GM23338 (cell line): ENCODE data around the gene GALNT9. TPM values are rescaled to one million over a fixed set of nuclear protein-coding genes. Genes with fewer than 3 reads are reported as not detected.

Source experiments
- ATAC-seq: fragments of 200-7000 bp; cut with Tn5 transposase; 3 replicates; pipeline ENCODE4 v1.9.1; 2020
- DNase-seq: peaks from one replicate; pipeline ENCODE4 v3.0.0-alpha.2; 2015; ENCODE audit warnings: low spot score
- H2AFZ ChIP-seq: fragments of 200-600 bp; sonication (generic); 2 replicates; pipeline ENCODE4 v1.8.0; 2016; ENCODE audit warnings: antibody characterized with exemption, mild to moderate bottlenecking, moderate library complexity
- H3F3A ChIP-seq: fragments of 200-600 bp; sonication (generic); replicated peaks from 2 replicates; pipeline ENCODE4 v1.8.0; 2017; ENCODE audit warnings: antibody characterized with exemption, mixed run types, low read depth
- H3K27ac ChIP-seq: fragments of 200-600 bp; sonication (generic); 2 replicates; pipeline ENCODE4 v1.6.1; 2016; ENCODE audit warnings: low read depth
- H3K27me3 ChIP-seq: fragments of 200-600 bp; sonication (generic); 2 replicates; pipeline ENCODE4 v1.8.0; 2016; ENCODE audit warnings: mild to moderate bottlenecking, mixed run types, moderate library complexity; ENCODE audit not compliant: insufficient read depth
- H3K36me3 ChIP-seq: fragments of 200-600 bp; sonication (generic); 2 replicates; pipeline ENCODE4 v1.8.0; 2016; ENCODE audit warnings: mild to moderate bottlenecking; ENCODE audit not compliant: insufficient read depth
- H3K4me1 ChIP-seq: fragments of 200-600 bp; sonication (generic); 2 replicates; pipeline ENCODE4 v1.8.0; 2016; ENCODE audit warnings: mild to moderate bottlenecking, moderate library complexity; ENCODE audit not compliant: insufficient read depth
- H3K4me2 ChIP-seq: fragments of 200-600 bp; sonication (generic); 2 replicates; pipeline ENCODE4 v1.7.1; 2017; ENCODE audit warnings: mixed run types
- H3K4me3 ChIP-seq: fragments of 200-600 bp; sonication (generic); 2 replicates; pipeline ENCODE4 v1.6.1; 2016; ENCODE audit warnings: mixed run types
- H3K79me2 ChIP-seq: fragments of 200-600 bp; sonication (generic); replicated peaks from 2 replicates; pipeline ENCODE4 v1.8.0; 2017; ENCODE audit warnings: mild to moderate bottlenecking; ENCODE audit not compliant: insufficient read depth
- H3K9me2 ChIP-seq: fragments of 200-600 bp; sonication (generic); 2 replicates; pipeline ENCODE4 v1.8.0; 2017; ENCODE audit not compliant: insufficient read depth
- H4K20me1 ChIP-seq: fragments of 200-600 bp; sonication (generic); replicated peaks from 2 replicates; pipeline ENCODE4 v1.8.0; 2017; ENCODE audit warnings: mild to moderate bottlenecking; ENCODE audit not compliant: insufficient read depth
- H3K27ac Mint-ChIP-seq: 2 replicates; pipeline ENCODE4 v1.8.0; 2020; ENCODE audit warnings: inconsistent platforms, mild to moderate bottlenecking, moderate library complexity, mixed read lengths
- H3K27me3 Mint-ChIP-seq: 3 replicates; pipeline ENCODE4 v1.8.0; 2022; ENCODE audit warnings: low read depth, mild to moderate bottlenecking, moderate library complexity, mixed read lengths, inconsistent platforms; ENCODE audit not compliant: insufficient read depth, poor library complexity
- H3K36me3 Mint-ChIP-seq: 3 replicates; pipeline ENCODE4 v1.8.0; 2021; ENCODE audit warnings: low read depth, mild to moderate bottlenecking, inconsistent platforms, moderate library complexity, mixed read lengths
- H3K4me1 Mint-ChIP-seq: 3 replicates; pipeline ENCODE4 v1.8.0; 2020; ENCODE audit warnings: mild to moderate bottlenecking, inconsistent platforms, mixed read lengths
- H3K4me3 Mint-ChIP-seq: 3 replicates; pipeline ENCODE4 v1.8.0; 2021; ENCODE audit warnings: moderate library complexity, mild to moderate bottlenecking, inconsistent platforms, mixed read lengths
- H3K9me3 Mint-ChIP-seq: 3 replicates; pipeline ENCODE4 v1.8.0; 2020; ENCODE audit warnings: moderate library complexity, mild to moderate bottlenecking, inconsistent platforms, mixed read lengths
- CREB1 ChIP-seq: fragments of 250-450 bp; sonication (Bioruptor Pico); IDR thresholded peaks from 2 replicates; pipeline ENCODE4 v1.5.0; 2020; ENCODE audit warnings: low read depth, mild to moderate bottlenecking, moderate library complexity
- EZH2 ChIP-seq: fragments of 200-600 bp; sonication (generic); IDR thresholded peaks from one replicate; pipeline ENCODE4 v1.8.0; 2017; ENCODE audit warnings: antibody characterized with exemption, mild to moderate bottlenecking, low read depth; ENCODE audit not compliant: unreplicated experiment
- EZH2phosphoT487 ChIP-seq: fragments of 200-600 bp; sonication (generic); IDR thresholded peaks from one replicate; pipeline ENCODE4 v1.8.1; 2018; ENCODE audit warnings: antibody characterized with exemption; ENCODE audit not compliant: unreplicated experiment
- JUNB ChIP-seq: IDR thresholded peaks from one replicate; pipeline ENCODE4 v1.6.1; 2016; ENCODE audit warnings: antibody characterized with exemption; ENCODE audit not compliant: unreplicated experiment
- NANOG ChIP-seq: IDR thresholded peaks from 2 replicates; pipeline ENCODE4 v1.6.1; 2016; ENCODE audit warnings: antibody characterized with exemption, borderline replicate concordance
- POLR2AphosphoS5 ChIP-seq: IDR thresholded peaks from 2 replicates; pipeline ENCODE4 v1.6.1; 2016; ENCODE audit warnings: antibody characterized with exemption, low read depth
- STAT1 ChIP-seq: IDR thresholded peaks from one replicate; pipeline ENCODE4 v1.6.1; 2016; ENCODE audit warnings: antibody characterized with exemption; ENCODE audit not compliant: unreplicated experiment
- ZNF331 ChIP-seq: fragments of 250-450 bp; sonication (Bioruptor Pico); IDR thresholded peaks from 2 replicates; pipeline ENCODE4 v1.5.0; 2020; ENCODE audit warnings: low read depth, mild to moderate bottlenecking, moderate library complexity
- polyA plus RNA-seq: library from polyadenylated mRNA; unstranded; fragments of >200 nt; fragmentation: Nextera tagmentation; extraction: Ambion mirVana; gene quantifications from 2 replicates; pipeline ENCODE4 v1.2.1, GENCODE V29; 2016
- total RNA-seq: library from RNA; depleted of rRNA; stranded (reverse); fragments of >200 nt; shearing (Covaris generic); gene quantifications from 2 replicates; pipeline ENCODE4 v1.2.3, GENCODE V29; 2014
- TF ChIP-seq, protein P1 (sequence below): IDR thresholded peaks from one replicate; pipeline ENCODE4 v1.6.1; 2018; ENCODE audit warnings: antibody characterized with exemption; ENCODE audit not compliant: unreplicated experiment
- TF ChIP-seq, protein P2 (sequence below), 2 experiments: fragments of 200-600 bp in 1 of 2; sonication (generic) in 1 of 2; conservative IDR thresholded peaks; 2 replicates each; pipeline versions ENCODE4 v1.5.1 to v1.6.1; 2016 to 2017; ENCODE audit warnings: antibody characterized with exemption in 2 of 2, low read depth in 2 of 2, mild to moderate bottlenecking in 2 of 2, moderate library complexity in 1 of 2
- TF ChIP-seq, protein P3 (sequence below): fragments of 250-450 bp; sonication (Bioruptor Pico); IDR thresholded peaks from 2 replicates; pipeline ENCODE4 v1.5.0; 2020; ENCODE audit warnings: mild to moderate bottlenecking, moderate library complexity

GALNT9 gene
- total and polyA plus RNA-seq, 2 experiments from 2014 or later: 0.81 to 2.5 TPM

DNA sequence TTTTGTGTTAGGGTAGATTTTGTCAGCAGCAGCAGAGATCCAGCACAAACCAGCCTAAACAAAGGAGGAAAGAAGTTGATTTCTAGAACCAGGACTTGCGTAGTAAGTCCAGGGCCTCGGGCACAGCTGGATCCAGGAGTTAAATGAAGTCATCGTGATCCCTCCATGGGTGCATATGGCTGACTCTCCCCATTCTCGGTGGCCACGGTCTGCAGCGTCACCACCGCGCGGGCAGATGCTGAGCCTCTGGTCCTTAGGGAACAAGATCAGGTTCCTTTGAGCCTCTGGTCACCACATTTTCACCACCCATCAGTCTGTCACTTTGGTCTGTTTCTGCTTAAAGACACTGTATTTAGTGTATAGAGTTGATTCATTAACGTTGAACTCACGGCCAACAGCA lies 14.8 kb upstream of the GALNT9 start (continued):
- TF ChIP-seq, protein P1, sequence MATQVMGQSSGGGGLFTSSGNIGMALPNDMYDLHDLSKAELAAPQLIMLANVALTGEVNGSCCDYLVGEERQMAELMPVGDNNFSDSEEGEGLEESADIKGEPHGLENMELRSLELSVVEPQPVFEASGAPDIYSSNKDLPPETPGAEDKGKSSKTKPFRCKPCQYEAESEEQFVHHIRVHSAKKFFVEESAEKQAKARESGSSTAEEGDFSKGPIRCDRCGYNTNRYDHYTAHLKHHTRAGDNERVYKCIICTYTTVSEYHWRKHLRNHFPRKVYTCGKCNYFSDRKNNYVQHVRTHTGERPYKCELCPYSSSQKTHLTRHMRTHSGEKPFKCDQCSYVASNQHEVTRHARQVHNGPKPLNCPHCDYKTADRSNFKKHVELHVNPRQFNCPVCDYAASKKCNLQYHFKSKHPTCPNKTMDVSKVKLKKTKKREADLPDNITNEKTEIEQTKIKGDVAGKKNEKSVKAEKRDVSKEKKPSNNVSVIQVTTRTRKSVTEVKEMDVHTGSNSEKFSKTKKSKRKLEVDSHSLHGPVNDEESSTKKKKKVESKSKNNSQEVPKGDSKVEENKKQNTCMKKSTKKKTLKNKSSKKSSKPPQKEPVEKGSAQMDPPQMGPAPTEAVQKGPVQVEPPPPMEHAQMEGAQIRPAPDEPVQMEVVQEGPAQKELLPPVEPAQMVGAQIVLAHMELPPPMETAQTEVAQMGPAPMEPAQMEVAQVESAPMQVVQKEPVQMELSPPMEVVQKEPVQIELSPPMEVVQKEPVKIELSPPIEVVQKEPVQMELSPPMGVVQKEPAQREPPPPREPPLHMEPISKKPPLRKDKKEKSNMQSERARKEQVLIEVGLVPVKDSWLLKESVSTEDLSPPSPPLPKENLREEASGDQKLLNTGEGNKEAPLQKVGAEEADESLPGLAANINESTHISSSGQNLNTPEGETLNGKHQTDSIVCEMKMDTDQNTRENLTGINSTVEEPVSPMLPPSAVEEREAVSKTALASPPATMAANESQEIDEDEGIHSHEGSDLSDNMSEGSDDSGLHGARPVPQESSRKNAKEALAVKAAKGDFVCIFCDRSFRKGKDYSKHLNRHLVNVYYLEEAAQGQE: no peak
- TF ChIP-seq POLR2AphosphoS5 (no peak), CREB1 (CRISPR knock-in tag) (no peak)

DNA sequence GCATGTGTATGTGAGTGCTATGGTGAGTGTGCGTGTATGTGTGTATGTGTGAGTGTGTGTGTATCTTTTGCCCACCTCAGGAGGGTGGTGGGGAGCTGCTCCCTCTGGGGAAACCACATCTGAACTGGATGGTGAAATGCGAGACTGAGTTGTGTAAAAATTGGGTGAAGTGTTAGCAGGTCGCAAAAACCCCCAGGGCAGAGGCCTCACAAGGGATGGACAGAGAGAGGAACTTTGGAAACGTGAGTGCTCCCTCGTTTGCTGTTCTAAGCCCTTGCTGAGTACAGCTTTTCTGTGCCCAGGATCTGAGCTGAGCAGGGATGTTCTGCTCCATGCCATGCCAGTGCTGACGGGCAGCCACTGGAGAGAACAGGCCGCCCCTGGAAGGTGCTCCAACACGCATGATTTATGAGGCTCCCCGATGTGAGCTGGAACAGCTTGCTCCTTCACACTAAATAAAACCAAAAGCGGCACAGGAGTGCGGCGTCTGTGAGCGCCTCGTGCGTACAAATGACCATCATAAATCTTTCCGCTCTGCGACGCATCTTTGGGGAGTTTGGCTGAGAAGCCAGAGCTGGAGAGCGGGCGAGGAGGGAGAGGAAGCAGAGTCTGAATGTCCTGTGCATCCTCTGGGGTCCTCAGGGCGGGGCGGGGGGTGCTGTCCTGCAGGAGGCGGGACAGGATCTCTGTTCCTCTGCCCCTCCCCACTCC lies 14.1 kb upstream of the GALNT9 start:
- H3K4me1 Mint-ChIP-seq: peaks cover 3% of the 10 kb centered on the region; the same call in 2 of the 3 replicates
- H3K4me3 ChIP-seq: no peak overlapping the region
- DNase-seq (no peak), ATAC-seq (no peak)
- H3K36me3 Mint-ChIP-seq: no peaks in the 10 kb centered on the region
- no peak overlapping the region for H2AFZ ChIP-seq
- no peak overlapping the region for H3K4me2 ChIP-seq
- H3K36me3 ChIP-seq: no peaks in the 10 kb centered on the region
- H3K27me3 Mint-ChIP-seq: peaks cover 21% of the 10 kb centered on the region
- H3K27me3 ChIP-seq: no peaks in the 10 kb centered on the region
- no peaks in the 10 kb centered on the region for H4K20me1 ChIP-seq
- TF ChIP-seq EZH2phosphoT487: no peak
- TF ChIP-seq, protein P2, sequence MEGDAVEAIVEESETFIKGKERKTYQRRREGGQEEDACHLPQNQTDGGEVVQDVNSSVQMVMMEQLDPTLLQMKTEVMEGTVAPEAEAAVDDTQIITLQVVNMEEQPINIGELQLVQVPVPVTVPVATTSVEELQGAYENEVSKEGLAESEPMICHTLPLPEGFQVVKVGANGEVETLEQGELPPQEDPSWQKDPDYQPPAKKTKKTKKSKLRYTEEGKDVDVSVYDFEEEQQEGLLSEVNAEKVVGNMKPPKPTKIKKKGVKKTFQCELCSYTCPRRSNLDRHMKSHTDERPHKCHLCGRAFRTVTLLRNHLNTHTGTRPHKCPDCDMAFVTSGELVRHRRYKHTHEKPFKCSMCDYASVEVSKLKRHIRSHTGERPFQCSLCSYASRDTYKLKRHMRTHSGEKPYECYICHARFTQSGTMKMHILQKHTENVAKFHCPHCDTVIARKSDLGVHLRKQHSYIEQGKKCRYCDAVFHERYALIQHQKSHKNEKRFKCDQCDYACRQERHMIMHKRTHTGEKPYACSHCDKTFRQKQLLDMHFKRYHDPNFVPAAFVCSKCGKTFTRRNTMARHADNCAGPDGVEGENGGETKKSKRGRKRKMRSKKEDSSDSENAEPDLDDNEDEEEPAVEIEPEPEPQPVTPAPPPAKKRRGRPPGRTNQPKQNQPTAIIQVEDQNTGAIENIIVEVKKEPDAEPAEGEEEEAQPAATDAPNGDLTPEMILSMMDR (conservative IDR thresholded peaks at IDR 0.05; ENCODE audit: low read depth in 2 of 2): no peak
- TF ChIP-seq NANOG: no peak
- no peak for TF ChIP-seq EZH2
- no peak for TF ChIP-seq STAT1
- no peak for TF ChIP-seq ZNF331 (CRISPR knock-in tag)
- TF ChIP-seq POLR2AphosphoS5: no peak
- TF ChIP-seq, protein P3, sequence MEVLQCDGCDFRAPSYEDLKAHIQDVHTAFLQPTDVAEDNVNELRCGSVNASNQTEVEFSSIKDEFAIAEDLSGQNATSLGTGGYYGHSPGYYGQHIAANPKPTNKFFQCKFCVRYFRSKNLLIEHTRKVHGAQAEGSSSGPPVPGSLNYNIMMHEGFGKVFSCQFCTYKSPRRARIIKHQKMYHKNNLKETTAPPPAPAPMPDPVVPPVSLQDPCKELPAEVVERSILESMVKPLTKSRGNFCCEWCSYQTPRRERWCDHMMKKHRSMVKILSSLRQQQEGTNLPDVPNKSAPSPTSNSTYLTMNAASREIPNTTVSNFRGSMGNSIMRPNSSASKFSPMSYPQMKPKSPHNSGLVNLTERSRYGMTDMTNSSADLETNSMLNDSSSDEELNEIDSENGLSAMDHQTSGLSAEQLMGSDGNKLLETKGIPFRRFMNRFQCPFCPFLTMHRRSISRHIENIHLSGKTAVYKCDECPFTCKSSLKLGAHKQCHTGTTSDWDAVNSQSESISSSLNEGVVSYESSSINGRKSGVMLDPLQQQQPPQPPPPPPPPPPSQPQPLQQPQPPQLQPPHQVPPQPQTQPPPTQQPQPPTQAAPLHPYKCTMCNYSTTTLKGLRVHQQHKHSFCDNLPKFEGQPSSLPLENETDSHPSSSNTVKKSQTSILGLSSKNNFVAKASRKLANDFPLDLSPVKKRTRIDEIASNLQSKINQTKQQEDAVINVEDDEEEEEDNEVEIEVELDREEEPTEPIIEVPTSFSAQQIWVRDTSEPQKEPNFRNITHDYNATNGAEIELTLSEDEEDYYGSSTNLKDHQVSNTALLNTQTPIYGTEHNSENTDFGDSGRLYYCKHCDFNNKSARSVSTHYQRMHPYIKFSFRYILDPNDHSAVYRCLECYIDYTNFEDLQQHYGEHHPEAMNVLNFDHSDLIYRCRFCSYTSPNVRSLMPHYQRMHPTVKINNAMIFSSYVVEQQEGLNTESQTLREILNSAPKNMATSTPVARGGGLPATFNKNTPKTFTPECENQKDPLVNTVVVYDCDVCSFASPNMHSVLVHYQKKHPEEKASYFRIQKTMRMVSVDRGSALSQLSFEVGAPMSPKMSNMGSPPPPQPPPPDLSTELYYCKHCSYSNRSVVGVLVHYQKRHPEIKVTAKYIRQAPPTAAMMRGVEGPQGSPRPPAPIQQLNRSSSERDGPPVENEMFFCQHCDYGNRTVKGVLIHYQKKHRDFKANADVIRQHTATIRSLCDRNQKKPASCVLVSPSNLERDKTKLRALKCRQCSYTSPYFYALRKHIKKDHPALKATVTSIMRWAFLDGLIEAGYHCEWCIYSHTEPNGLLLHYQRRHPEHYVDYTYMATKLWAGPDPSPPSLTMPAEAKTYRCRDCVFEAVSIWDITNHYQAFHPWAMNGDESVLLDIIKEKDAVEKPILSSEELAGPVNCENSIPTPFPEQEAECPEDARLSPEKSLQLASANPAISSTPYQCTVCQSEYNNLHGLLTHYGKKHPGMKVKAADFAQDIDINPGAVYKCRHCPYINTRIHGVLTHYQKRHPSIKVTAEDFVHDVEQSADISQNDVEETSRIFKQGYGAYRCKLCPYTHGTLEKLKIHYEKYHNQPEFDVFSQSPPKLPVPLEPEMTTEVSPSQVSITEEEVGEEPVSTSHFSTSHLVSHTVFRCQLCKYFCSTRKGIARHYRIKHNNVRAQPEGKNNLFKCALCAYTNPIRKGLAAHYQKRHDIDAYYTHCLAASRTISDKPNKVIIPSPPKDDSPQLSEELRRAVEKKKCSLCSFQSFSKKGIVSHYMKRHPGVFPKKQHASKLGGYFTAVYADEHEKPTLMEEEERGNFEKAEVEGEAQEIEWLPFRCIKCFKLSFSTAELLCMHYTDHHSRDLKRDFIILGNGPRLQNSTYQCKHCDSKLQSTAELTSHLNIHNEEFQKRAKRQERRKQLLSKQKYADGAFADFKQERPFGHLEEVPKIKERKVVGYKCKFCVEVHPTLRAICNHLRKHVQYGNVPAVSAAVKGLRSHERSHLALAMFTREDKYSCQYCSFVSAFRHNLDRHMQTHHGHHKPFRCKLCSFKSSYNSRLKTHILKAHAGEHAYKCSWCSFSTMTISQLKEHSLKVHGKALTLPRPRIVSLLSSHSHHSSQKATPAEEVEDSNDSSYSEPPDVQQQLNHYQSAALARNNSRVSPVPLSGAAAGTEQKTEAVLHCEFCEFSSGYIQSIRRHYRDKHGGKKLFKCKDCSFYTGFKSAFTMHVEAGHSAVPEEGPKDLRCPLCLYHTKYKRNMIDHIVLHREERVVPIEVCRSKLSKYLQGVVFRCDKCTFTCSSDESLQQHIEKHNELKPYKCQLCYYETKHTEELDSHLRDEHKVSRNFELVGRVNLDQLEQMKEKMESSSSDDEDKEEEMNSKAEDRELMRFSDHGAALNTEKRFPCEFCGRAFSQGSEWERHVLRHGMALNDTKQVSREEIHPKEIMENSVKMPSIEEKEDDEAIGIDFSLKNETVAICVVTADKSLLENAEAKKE (CRISPR knock-in tag): no peak
- no peak for TF ChIP-seq JUNB
- H3F3A ChIP-seq: peaks cover 8% of the 10 kb centered on the region
- no peak overlapping the region; the same call in 2 of the 3 replicates for H3K4me3 Mint-ChIP-seq
- no peaks in the 10 kb centered on the region for H3K4me1 ChIP-seq
- no peak overlapping the region for H3K27ac Mint-ChIP-seq
- no peak overlapping the region for H3K27ac ChIP-seq
- no peaks in the 10 kb centered on the region for H3K9me3 Mint-ChIP-seq
- H3K79me2 ChIP-seq: no peaks in the 10 kb centered on the region
- no peaks in the 10 kb centered on the region for H3K9me2 ChIP-seq
